NOMO-1 treated with dmso at 0.1 percent for 144 hours (cell line): ENCODE data around the gene KMT2D.

Source experiments
- DNase-seq: peaks from one replicate; lab custom pipeline; 2025; ENCODE audit not compliant: unreplicated experiment; lab: John Stamatoyannopoulos, UW

Gene KMT2D

GRCh38 chr12:49060237-49061156 lies at the start of gene KMT2D:
Gene KMT2D (minus strand): TSS chr12:49060794. CDS start chr12:49055324, 5,470 bp downstream.
- DNase-seq, result peak; percentile 86

GRCh38 chr12:49109641-49110463 lies 49.3 kb upstream of the KMT2D start:
- no peak for DNase-seq

GRCh38 chr12:49108958-49109404 lies 48.4 kb upstream of the KMT2D start:
- peak; percentile 47 for DNase-seq

- no peak for DNase-seq
Measured at GRCh38 chr12:49105504-49106084, 45.0 kb upstream of the KMT2D start.

- DNase-seq, result no peak
Measured at GRCh38 chr12:49104822-49105221, 44.2 kb upstream of the KMT2D start.

GRCh38 chr12:49100380-49100779 lies 39.8 kb upstream of the KMT2D start:
- no peak for DNase-seq

GRCh38 chr12:49098703-49099102 lies 38.1 kb upstream of the KMT2D start:
- DNase-seq, result no peak

- DNase-seq, result no peak
Measured at GRCh38 chr12:49098035-49098451, 37.4 kb upstream of the KMT2D start.

- DNase-seq, result no peak
Measured at GRCh38 chr12:49097381-49097780, 36.8 kb upstream of the KMT2D start.

GRCh38 chr12:49094975-49095365 lies 34.4 kb upstream of the KMT2D start:
- no peak for DNase-seq

GRCh38 chr12:49094160-49094974 lies 33.8 kb upstream of the KMT2D start, which contains the start of gene DHH:
Gene DHH (minus strand): TSS chr12:49094801. CDS start chr12:49094512, 289 bp downstream.
- no peak for DNase-seq

- no peak for DNase-seq
Measured at GRCh38 chr12:49093792-49094159, 33.2 kb upstream of the KMT2D start.

- DNase-seq, result no peak
Measured at GRCh38 chr12:49092816-49093406, 32.3 kb upstream of the KMT2D start.

- DNase-seq, result no peak
Measured at GRCh38 chr12:49092086-49092815, 31.7 kb upstream of the KMT2D start.

- DNase-seq, result no peak
Measured at GRCh38 chr12:49091836-49092085, 31.2 kb upstream of the KMT2D start.

- no peak for DNase-seq
Measured at GRCh38 chr12:49091056-49091835, 30.7 kb upstream of the KMT2D start.

- DNase-seq, result no peak
Measured at GRCh38 chr12:49089821-49090773, 29.5 kb upstream of the KMT2D start.

- no peak for DNase-seq
Measured at GRCh38 chr12:49088932-49089330, 28.3 kb upstream of the KMT2D start.
